GM23248 (cell line): ENCODE measurements around the gene LMCD1.

Experiments used
- EZH2 ChIP-seq: fragments of 200-600 bp; sonication (generic); IDR thresholded peaks from 2 replicates; pipeline ENCODE4 v1.6.1; 2018; ENCODE audit warnings: antibody characterized with exemption, mild to moderate bottlenecking; ENCODE audit not compliant: insufficient read depth, poor library complexity, severe bottlenecking
- EZH2phosphoT487 ChIP-seq: fragments of 200-600 bp; sonication (generic); IDR thresholded peaks from 2 replicates; pipeline ENCODE4 v1.6.1; 2018; ENCODE audit warnings: antibody characterized with exemption, moderate library complexity, mild to moderate bottlenecking, low read depth; ENCODE audit not compliant: insufficient read depth

DNA sequence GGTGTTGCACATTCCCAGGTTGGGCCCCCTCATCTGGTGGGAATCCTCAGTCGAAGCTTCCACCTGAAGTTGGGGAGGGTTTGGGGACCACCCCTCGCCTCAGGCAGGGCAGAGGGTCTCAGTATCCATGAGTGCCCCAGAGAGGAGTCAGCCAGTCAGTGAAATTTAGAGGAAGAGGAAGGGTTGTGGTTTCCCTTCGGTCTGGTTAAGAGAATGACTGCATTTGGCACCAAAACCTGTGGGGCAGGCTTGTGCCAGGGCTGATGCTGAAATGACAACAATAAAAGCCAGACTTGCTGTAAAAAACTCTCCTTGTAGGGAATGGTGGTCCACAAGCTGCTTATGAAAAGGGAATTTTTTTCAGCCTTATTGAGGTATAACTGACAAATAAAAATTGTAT, 22.6 kb downstream of the LMCD1 start:
- TF ChIP-seq EZH2: no peak
- TF ChIP-seq EZH2phosphoT487: no peak
